Right lobe of liver (tissue), 6 donors: ENCODE measurements around the gene RPS21. TPM values are rescaled to one million over a fixed set of nuclear protein-coding genes. Genes with fewer than 3 reads are reported as not detected.

ENCODE experiments used
- ATAC-seq, 4 donors: fragments of 200-7000 bp; cut with Tn5 transposase; one replicate each; pipeline ENCODE4 v1.9.1; 2020; ENCODE audit warnings: mild to moderate bottlenecking in 4 of 4, moderate library complexity in 4 of 4
- DNase-seq, 3 donors: peaks; one replicate each; pipeline ENCODE4 v3.0.0-alpha.2; 2020
- H3K27ac ChIP-seq, 3 donors: fragments of 200-600 bp; one replicate each; pipeline ENCODE4 v1.8.0; 2022
- H3K27me3 ChIP-seq, 2 donors: fragments of 200-600 bp; one replicate each; pipeline ENCODE4 v1.8.0; 2022
- H3K36me3 ChIP-seq, 4 donors: fragments of 200-600 bp; sonication (generic) in 1 of 4; one replicate each; pipeline versions ENCODE4 v1.5.1 to v1.8.0; 2017 to 2022; ENCODE audit warnings: control low read depth in 1 of 4
- H3K4me1 ChIP-seq, 4 donors: fragments of 200-600 bp; sonication (generic) in 1 of 4; one replicate each; pipeline versions ENCODE4 v1.5.1 to v1.8.0; 2017 to 2022; ENCODE audit warnings: control low read depth in 1 of 4
- H3K4me3 ChIP-seq, 3 donors: fragments of 200-600 bp; one replicate each; pipeline ENCODE4 v1.8.0; 2022
- H3K9me3 ChIP-seq, 4 donors: fragments of 200-600 bp; sonication (generic) in 1 of 4; one replicate each; pipeline versions ENCODE4 v1.5.1 to v1.8.0; 2017 to 2022; ENCODE audit warnings: control low read depth in 1 of 4
- CTCF ChIP-seq, 4 donors: fragments of 200-600 bp in 3 of 4; fragments of 450-650 bp in 1 of 4; IDR thresholded peaks; one replicate each; pipeline versions ENCODE4 v1.5.1 to v1.8.0; 2016 to 2022; ENCODE audit warnings: antibody characterized with exemption in 4 of 4, mild to moderate bottlenecking in 2 of 4
- POLR2A ChIP-seq: fragments of 450-650 bp; IDR thresholded peaks from one replicate; pipeline ENCODE4 v1.6.1; 2017; ENCODE audit warnings: antibody characterized with exemption, mild to moderate bottlenecking
- WGBS: methylation state at CpG from one replicate; pipeline ENCODE4 v1.1.6; 2018; ENCODE audit warnings: low coverage, low lambda C conversion rate; ENCODE audit not compliant: insufficient coverage; ENCODE audit errors: missing lambda C conversion rate; 5-methylcytosine and 5-hydroxymethylcytosine counted together
- intact Hi-C, 2 donors: fragments of 100-400 bp; cut with DNase I; formaldehyde crosslinking; loops; one replicate each; pipeline versions ENCODE4 v1.11.2 to v1.14.1; 2022
- total RNA-seq, 6 experiments: library from RNA; depleted of rRNA in 2 of 6; stranded (reverse); fragments of >200 nt in 2 of 6; fragmentation: NEBNext Ultra II Directional in 3 of 6; extraction: Animal tissue kit (Norgen Biotek cat#: 25700) in 3 of 6; gene quantifications; one replicate each; pipeline versions ENCODE4 v1.1.0 to v1.2.4, GENCODE V29; 2016 to 2023
- donor health status: DM: no; HTN: yes; CAD: no.
- donor health status: DM: no; HTN: no; CAD: no.
- donor health status: DM: no; HTN: no; CAD: no.
- donor health status: DM: no; HTN: yes; CAD: no.
- donor health status: DM: no; HTN: yes; CAD: no.

Gene RPS21
- total RNA-seq, 6 experiments from 2014 or later, result 339 to 696 (median 413) TPM

GRCh38 chr20:62352402-62353288, 34.3 kb upstream of the RPS21 start:
- intact Hi-C loops, result loop anchor here in 1 of 2 donors (10.0 kb wide), 1 partner anchor 48 kb away; the partner anchor contains the start of gene ADRM1
- DNase-seq, result peak; percentile 82 to 97 (median 91)
- H3K4me3 ChIP-seq, result peak overlapping the region in 2 of 3 donors; percentile 17 to 38
- H3K36me3 ChIP-seq, result peaks cover 0 to 6% (median 0%) of the 10 kb centered on the region in 4 donors
- H3K9me3 ChIP-seq, result no peaks in the 10 kb centered on the region
- ATAC-seq, result peak; percentile 69 to 81 (median 71)
- H3K4me1 ChIP-seq, result peaks cover 0 to 49% (median 21%) of the 10 kb centered on the region in 4 donors
- no peaks in the 10 kb centered on the region for H3K27me3 ChIP-seq
- 100% methylated on average over 1 of the region's 43 CpGs for WGBS
- H3K27ac ChIP-seq, result peak overlapping the region; percentile 38 to 78 (median 54)
- TF ChIP-seq CTCF (IDR thresholded peaks at IDR 0.05) (peak; percentile 38 to 61 (median 48)), POLR2A (peak; percentile 40)

GRCh38 chr20:62353289-62354030, 33.4 kb upstream of the RPS21 start:
- intact Hi-C loops, result loop anchor here in 1 of 2 donors (10.0 kb wide), 1 partner anchor 49 kb away; the partner anchor contains the start of gene ADRM1
- H3K4me1 ChIP-seq, result peaks cover 0 to 57% (median 28%) of the 10 kb centered on the region in 4 donors
- no CpG with 5 or more reads among the region's 16 CpGs for WGBS
- H3K9me3 ChIP-seq, result no peaks in the 10 kb centered on the region
- peak overlapping the region in 2 of 3 donors; percentile 17 to 38 for H3K4me3 ChIP-seq
- peaks cover 0 to 6% (median 0%) of the 10 kb centered on the region in 4 donors for H3K36me3 ChIP-seq
- TF ChIP-seq CTCF (IDR thresholded peaks at IDR 0.05) (no peak), POLR2A (no peak)
- peak in 3 of 4 donors; percentile 6 to 24 (median 6) for ATAC-seq
- peak overlapping the region; percentile 38 to 78 (median 54) for H3K27ac ChIP-seq
- H3K27me3 ChIP-seq, result no peaks in the 10 kb centered on the region
- peak in 1 of 3 donors; percentile 21 for DNase-seq

- ATAC-seq (no peak), DNase-seq (no peak)
- TF ChIP-seq CTCF (IDR thresholded peaks at IDR 0.05) (no peak), POLR2A (no peak)
- H3K36me3 ChIP-seq, result peaks cover 0 to 6% (median 0%) of the 10 kb centered on the region in 4 donors
- H3K4me1 ChIP-seq, result peaks cover 0 to 63% (median 32%) of the 10 kb centered on the region in 4 donors
- no peaks in the 10 kb centered on the region for H3K9me3 ChIP-seq
- H3K27me3 ChIP-seq, result no peaks in the 10 kb centered on the region
- 44% methylated on average over 5 of the region's 14 CpGs for WGBS
- peak overlapping the region in 1 of 3 donors; percentile 38 for H3K4me3 ChIP-seq
- H3K27ac ChIP-seq, result peak overlapping the region in 2 of 3 donors; percentile 62 to 78
- intact Hi-C loops, result loop anchor here in 1 of 2 donors (10.0 kb wide), 1 partner anchor 49 kb away; the partner anchor contains the start of gene ADRM1
Measured at GRCh38 chr20:62354031-62354808, 32.7 kb upstream of the RPS21 start.
